ENCODE results near the gene BAIAP2L2.
"Not testable (repeated sequence)": the region's sequence is repeated elsewhere in the genome, so short reads cannot be mapped to it uniquely, and the experiment has no call there.

BAIAP2L2 gene

GRCh38 chr22:38126928-38127668 is 16.6 kb upstream of the BAIAP2L2 start:
- no peak for DNase-seq

GRCh38 chr22:38125751-38126201 is 15.3 kb upstream of the BAIAP2L2 start:
- no peak for DNase-seq

GRCh38 chr22:38125038-38125610 is 14.6 kb upstream of the BAIAP2L2 start:
- no peak for DNase-seq

GRCh38 chr22:38124236-38124974 is 13.9 kb upstream of the BAIAP2L2 start:
- no peak for DNase-seq

- DNase-seq, result no peak
Observed at GRCh38 chr22:38122616-38123015, 12.1 kb upstream of the BAIAP2L2 start.

GRCh38 chr22:38120359-38121110 is 10.1 kb upstream of the BAIAP2L2 start:
- DNase-seq, result no peak

GRCh38 chr22:38118747-38119146 is 8.3 kb upstream of the BAIAP2L2 start:
- DNase-seq, result not testable (repeated sequence)

GRCh38 chr22:38118182-38118581 is 7.7 kb upstream of the BAIAP2L2 start:
- no peak for DNase-seq

GRCh38 chr22:38117556-38117955 is 7.1 kb upstream of the BAIAP2L2 start:
- not testable (repeated sequence) for DNase-seq

- DNase-seq, result no peak
Observed at GRCh38 chr22:38115423-38116205, 5.1 kb upstream of the BAIAP2L2 start.

GRCh38 chr22:38114484-38115398 is 4.3 kb upstream of the BAIAP2L2 start:
- DNase-seq, result peak; percentile 48 to 69 (median 54)

- no peak for DNase-seq
Observed at GRCh38 chr22:38112381-38112780, 1.9 kb upstream of the BAIAP2L2 start.

GRCh38 chr22:38111925-38112355 is 1.5 kb upstream of the BAIAP2L2 start:
- DNase-seq, result no peak

- DNase-seq, result no peak
Observed at GRCh38 chr22:38110863-38111852, 674 bp upstream of the BAIAP2L2 start.

GRCh38 chr22:38109371-38110001 is 998 bp downstream of the BAIAP2L2 start:
- DNase-seq, result no peak

GRCh38 chr22:38108561-38109319 is 1.7 kb downstream of the BAIAP2L2 start:
- no peak for DNase-seq

GRCh38 chr22:38107692-38108515 is 2.6 kb downstream of the BAIAP2L2 start:
- no peak for DNase-seq

Measured in activated CD4-positive, CD25-positive, alpha-beta regulatory T cell (primary cell).